DOHH2 (cell line): ENCODE measurements around the gene CDH10.

Experiments used
- EZH2phosphoT487 ChIP-seq: fragments of 200-600 bp; sonication (generic); IDR thresholded peaks from 2 replicates; pipeline ENCODE4 v1.6.1; 2017; ENCODE audit warnings: borderline replicate concordance, mild to moderate bottlenecking, antibody characterized with exemption, low read length, moderate library complexity, mixed read lengths
- TF ChIP-seq, protein P1 (sequence below): fragments of 200-600 bp; sonication (generic); IDR thresholded peaks from one replicate; pipeline ENCODE4 v1.5.1; 2014; ENCODE audit warnings: antibody characterized with exemption, mild to moderate bottlenecking, low read depth, low read length; ENCODE audit not compliant: poor library complexity, severe bottlenecking

DNA sequence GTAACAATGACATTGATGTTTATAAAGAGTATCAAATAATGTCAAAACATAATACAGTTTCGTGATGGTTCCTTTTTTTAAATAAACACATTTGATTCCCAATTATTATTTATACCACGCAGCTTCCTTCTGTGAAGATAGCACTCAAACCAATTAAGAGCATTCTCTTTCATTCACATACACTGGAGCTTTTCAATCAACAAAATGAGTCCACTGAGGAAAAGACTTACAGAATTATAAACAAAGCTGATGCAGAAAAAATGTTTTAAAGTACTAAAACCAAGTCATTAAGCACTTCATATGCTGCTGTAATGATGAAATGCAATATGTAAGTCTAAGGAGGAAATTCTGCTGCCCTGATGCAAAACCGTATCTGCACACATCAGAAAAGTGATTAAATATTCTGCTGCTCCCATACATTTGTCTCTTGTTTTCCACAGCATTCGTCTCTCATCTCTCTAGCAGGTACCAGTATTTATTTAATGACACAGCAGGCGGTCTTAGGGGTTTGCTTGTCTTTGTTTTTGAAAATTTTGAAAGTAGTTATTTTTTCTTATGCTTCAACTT lies 147.1 kb downstream of the CDH10 start:
- TF ChIP-seq, protein P1, sequence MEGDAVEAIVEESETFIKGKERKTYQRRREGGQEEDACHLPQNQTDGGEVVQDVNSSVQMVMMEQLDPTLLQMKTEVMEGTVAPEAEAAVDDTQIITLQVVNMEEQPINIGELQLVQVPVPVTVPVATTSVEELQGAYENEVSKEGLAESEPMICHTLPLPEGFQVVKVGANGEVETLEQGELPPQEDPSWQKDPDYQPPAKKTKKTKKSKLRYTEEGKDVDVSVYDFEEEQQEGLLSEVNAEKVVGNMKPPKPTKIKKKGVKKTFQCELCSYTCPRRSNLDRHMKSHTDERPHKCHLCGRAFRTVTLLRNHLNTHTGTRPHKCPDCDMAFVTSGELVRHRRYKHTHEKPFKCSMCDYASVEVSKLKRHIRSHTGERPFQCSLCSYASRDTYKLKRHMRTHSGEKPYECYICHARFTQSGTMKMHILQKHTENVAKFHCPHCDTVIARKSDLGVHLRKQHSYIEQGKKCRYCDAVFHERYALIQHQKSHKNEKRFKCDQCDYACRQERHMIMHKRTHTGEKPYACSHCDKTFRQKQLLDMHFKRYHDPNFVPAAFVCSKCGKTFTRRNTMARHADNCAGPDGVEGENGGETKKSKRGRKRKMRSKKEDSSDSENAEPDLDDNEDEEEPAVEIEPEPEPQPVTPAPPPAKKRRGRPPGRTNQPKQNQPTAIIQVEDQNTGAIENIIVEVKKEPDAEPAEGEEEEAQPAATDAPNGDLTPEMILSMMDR, result no peak
- TF ChIP-seq EZH2phosphoT487, result no peak
